Testis (tissue), 2 donors: Measurements from ENCODE around the gene SERPINB6.

Source experiments
- CTCF ChIP-seq, 3 experiments: fragments of 450-650 bp in 2 of 3; fragments of 200-600 bp in 1 of 3; sonication (generic) in 1 of 3; IDR thresholded peaks; one replicate each; pipeline ENCODE4 v1.5.1; 2016 to 2019; ENCODE audit warnings: antibody characterized with exemption in 3 of 3, mild to moderate bottlenecking in 2 of 3, moderate library complexity in 1 of 3
- POLR2A ChIP-seq: fragments of 450-650 bp; IDR thresholded peaks from one replicate; pipeline ENCODE4 v1.6.1; 2017; ENCODE audit warnings: antibody characterized with exemption, mild to moderate bottlenecking, moderate library complexity

DNA sequence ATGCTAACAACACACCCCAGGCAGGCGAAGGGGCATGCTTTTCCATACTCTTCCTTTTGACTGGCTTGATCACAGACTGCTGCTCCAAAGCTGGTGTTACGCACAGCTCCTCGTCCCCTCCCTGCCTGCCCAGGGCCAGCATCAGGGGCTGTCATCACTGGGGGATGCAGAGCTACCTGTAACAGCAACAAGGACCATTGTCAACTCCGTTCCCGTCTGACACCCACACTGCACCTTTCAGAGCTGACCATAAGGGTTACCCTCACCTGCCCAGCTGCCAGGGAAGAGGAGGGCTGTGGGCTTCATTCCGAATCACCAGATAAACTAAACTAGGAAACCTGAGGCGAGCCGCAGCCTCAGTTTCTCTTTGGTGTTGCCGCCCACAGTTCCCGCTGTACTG is 43.8 kb upstream of the SERPINB6 start:
- TF ChIP-seq CTCF (IDR thresholded peaks at IDR 0.05) (no peak), POLR2A (no peak)
